ENCODE results near the gene SLAIN1. TPM values are rescaled to one million over a fixed set of nuclear protein-coding genes. Genes with fewer than 3 reads are reported as not detected.

SLAIN1 gene
- total RNA-seq, 4 donors from 2014 or later: 10.3 to 20.9 (median 15.4) TPM

DNA sequence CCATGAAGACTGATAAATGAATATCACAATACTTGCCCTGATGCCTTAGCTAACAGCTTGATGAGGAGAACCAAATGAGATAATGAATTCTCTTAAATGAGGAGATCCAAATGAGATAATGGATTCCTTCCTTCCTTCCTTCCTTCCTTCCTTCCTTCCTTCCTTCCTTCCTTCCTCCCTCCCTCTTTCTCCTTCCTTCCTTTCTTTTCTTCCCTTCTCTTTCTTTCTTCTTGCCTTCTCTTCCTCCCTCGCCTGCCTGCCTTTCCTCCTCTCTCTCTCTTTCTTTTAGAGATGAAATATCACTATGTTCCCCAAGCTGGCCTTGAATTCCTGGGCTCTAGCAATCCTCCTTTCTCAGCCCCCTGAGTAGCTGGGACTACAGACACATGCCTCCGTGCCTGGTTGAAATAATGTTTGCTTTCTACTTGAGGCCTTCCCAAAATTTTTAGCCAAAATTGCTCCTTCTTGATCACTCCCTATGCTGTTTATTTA, 4.0 kb upstream of the SLAIN1 start:
- no peaks in the 10 kb centered on the region for H3K9me3 ChIP-seq
- DNase-seq: no peak
- TF ChIP-seq, protein P1, sequence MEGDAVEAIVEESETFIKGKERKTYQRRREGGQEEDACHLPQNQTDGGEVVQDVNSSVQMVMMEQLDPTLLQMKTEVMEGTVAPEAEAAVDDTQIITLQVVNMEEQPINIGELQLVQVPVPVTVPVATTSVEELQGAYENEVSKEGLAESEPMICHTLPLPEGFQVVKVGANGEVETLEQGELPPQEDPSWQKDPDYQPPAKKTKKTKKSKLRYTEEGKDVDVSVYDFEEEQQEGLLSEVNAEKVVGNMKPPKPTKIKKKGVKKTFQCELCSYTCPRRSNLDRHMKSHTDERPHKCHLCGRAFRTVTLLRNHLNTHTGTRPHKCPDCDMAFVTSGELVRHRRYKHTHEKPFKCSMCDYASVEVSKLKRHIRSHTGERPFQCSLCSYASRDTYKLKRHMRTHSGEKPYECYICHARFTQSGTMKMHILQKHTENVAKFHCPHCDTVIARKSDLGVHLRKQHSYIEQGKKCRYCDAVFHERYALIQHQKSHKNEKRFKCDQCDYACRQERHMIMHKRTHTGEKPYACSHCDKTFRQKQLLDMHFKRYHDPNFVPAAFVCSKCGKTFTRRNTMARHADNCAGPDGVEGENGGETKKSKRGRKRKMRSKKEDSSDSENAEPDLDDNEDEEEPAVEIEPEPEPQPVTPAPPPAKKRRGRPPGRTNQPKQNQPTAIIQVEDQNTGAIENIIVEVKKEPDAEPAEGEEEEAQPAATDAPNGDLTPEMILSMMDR (IDR thresholded peaks at IDR 0.05): no peak
- no peak for TF ChIP-seq POLR2A (IDR thresholded peaks at IDR 0.05)
- no peak overlapping the region for H3K4me3 ChIP-seq
- intact Hi-C loops (cut with DNase I; ENCODE audit: low total_unique reads): no loop called here
- no peaks in the 10 kb centered on the region for H3K27me3 ChIP-seq
- H3K27ac ChIP-seq: no peak overlapping the region
- no peaks in the 10 kb centered on the region for H3K36me3 ChIP-seq
- no peaks in the 10 kb centered on the region for H3K4me1 ChIP-seq

DNA sequence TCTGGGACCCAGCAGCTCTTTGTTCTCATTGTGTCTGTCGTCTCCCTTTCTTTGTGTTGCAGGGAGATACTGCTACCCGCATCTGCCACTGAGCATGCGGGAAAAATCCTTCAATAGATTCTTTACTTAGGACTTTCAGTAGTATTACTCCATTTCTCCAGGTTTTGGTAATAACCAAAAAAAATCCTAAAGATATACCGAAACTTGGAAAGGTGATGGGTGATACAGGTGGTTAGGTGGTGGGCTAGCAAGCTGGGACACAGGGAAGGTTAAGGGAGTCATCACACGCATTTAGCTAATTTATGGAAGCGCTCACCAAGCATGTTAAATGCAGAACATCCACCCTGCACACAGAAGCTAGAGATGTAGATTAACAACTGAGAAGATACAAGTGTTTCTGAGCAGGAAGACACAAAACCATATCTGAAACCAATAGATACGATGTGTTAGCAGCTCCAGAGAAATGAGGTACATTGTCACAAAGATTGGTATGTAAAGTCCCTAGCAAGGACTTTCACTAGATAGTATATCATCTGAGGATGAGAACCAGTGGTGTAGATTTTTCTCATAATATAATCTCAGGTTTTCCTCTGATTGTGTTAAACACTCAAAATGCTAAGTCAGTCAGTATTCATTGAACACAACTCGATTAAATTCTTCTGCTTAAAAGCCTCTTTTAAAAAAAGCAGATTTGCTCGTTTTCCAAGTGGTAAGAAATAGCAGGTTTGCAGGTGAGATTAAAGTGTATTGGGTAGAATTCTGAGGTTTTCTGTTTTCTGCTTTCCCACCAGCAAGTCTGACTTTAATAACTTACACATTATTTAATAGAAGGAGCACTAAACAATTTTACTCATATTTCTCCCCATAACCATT, 1.2 kb upstream of the SLAIN1 start:
- Histone ChIP-seq H3K27ac (peak overlapping the region in 1 of 2 donors; percentile 66), H3K4me3 (peak overlapping the region in 1 of 2 donors; percentile 56), H3K27me3 (no peaks in the 10 kb centered on the region), H3K4me1 (no peaks in the 10 kb centered on the region), H3K36me3 (no peaks in the 10 kb centered on the region), H3K9me3 (no peaks in the 10 kb centered on the region)
- no peak for DNase-seq
- TF ChIP-seq POLR2A (IDR thresholded peaks at IDR 0.05): no peak
- TF ChIP-seq, protein P1 (IDR thresholded peaks at IDR 0.05): no peak
- intact Hi-C loops (cut with DNase I; ENCODE audit: low total_unique reads): no loop called here

DNA sequence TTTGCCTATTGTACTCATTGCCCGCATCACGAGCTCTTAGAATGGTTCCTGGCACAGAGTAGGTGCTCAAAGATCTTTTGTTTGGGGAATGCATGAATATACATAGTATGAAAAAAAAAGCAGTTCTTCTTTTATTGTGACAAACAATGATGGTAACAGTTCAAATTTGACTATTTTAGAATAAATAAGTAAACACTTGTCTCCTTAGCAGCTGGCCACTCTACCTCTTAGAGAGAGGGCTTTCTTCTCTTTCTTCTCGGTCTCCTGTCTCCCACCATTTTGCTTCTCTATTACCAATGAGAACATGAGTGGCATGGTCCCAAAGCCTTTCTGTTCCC, 639 bp upstream of the SLAIN1 start:
- H3K4me1 ChIP-seq: no peaks in the 10 kb centered on the region
- DNase-seq: no peak
- no peak for TF ChIP-seq POLR2A (IDR thresholded peaks at IDR 0.05)
- TF ChIP-seq, protein P1 (IDR thresholded peaks at IDR 0.05): no peak
- intact Hi-C loops (cut with DNase I; ENCODE audit: low total_unique reads): no loop called here
- peak overlapping the region; percentile 34 to 56 for H3K4me3 ChIP-seq
- no peaks in the 10 kb centered on the region for H3K9me3 ChIP-seq
- H3K36me3 ChIP-seq: no peaks in the 10 kb centered on the region
- H3K27ac ChIP-seq: peak overlapping the region; percentile 56 to 66
- H3K27me3 ChIP-seq: no peaks in the 10 kb centered on the region

DNA sequence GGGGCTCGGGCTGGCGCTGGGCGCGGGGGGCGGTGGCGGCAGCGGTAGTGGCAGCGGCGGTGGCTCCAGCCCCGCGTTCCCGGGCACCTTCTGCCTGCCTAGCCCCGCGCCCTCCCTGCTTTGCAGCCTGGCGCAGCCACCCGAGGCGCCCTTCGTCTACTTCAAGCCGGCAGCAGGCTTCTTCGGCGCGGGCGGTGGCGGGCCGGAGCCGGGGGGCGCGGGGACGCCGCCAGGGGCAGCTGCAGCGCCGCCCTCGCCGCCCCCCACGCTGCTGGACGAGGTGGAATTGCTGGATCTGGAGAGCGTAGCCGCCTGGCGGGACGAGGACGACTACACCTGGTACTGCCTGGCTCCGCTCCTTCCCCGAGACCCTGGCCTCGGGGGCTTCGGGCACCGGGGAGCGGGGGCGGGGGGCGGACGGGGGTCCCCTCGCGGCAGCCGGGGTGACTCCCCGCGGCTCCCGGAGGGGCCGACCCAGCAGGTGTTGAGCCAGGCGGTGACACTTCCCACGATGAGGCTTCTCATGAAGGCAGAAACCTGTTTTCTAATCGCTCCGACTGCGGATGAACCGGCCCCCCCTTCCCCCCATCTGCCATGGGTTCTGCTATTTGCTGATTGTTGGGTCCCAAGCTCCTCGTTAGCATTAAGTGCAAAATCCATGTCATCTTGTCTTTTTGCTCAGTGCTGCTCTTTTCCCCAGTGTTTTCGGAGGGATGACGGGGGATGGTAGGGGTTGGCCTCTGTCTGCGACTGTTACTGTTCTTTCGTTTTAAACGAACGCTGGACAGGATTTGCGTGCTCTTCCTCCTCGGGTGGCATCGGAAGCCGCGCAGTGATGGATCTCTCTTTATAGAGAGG, 943 bp downstream of the SLAIN1 start:
- Histone ChIP-seq H3K9me3 (no peaks in the 10 kb centered on the region), H3K4me3 (peak overlapping the region; percentile 36 to 56), H3K27ac (peak overlapping the region; percentile 5 to 21), H3K27me3 (no peaks in the 10 kb centered on the region), H3K4me1 (no peaks in the 10 kb centered on the region), H3K36me3 (no peaks in the 10 kb centered on the region)
- DNase-seq: peak; percentile 16 to 18
- intact Hi-C loops (cut with DNase I; ENCODE audit: low total_unique reads): no loop called here
- TF ChIP-seq, protein P1 (IDR thresholded peaks at IDR 0.05): no peak
- no peak for TF ChIP-seq POLR2A (IDR thresholded peaks at IDR 0.05)
